HCT116 (cell line): ENCODE data around the gene OR11A1. TPM values are rescaled to one million over a fixed set of nuclear protein-coding genes. Genes with fewer than 3 reads are reported as not detected.

ENCODE experiments used
- ATAC-seq: fragments of 200-7000 bp; cut with Tn5 transposase; 2 replicates; pipeline ENCODE4 v1.9.1; 2020; ENCODE audit warnings: mild to moderate bottlenecking, moderate library complexity
- BruUV-seq: library from RNA; stranded (reverse); fragments of 400-500 nt; replicated peaks from 2 replicates; lab custom pipeline; 2021; lab: Mats Ljungman, UMichigan
- CTCF ChIA-PET: fragments of 300-600 bp; sonication (Branson Sonifier 250); formaldehyde crosslinking; loops from one replicate; lab custom pipeline; 2021; ENCODE audit warnings: antibody characterized with exemption; lab: Charles Lee
- POLR2A ChIA-PET: fragments of 300-600, 350-600 bp; sonication (Branson Sonifier 250); formaldehyde crosslinking; loops from one replicate; lab custom pipeline; 2021; ENCODE audit warnings: antibody characterized with exemption; lab: Charles Lee
- RAD21 ChIA-PET, 2 experiments: fragments of 300-600 bp; sonication (Branson Sonifier 250); formaldehyde crosslinking; loops; one replicate each; lab custom pipeline; 2023; ENCODE audit warnings: low total read pairs in 2 of 2; ENCODE audit not compliant: uncharacterized antibody in 2 of 2, unreplicated experiment in 2 of 2, low non-redundant PET in 1 of 2; lab: Charles Lee
- DNase-seq: peaks from one replicate; pipeline ENCODE4 v3.0.0-alpha.2; 2010; ENCODE audit warnings: low read depth, low spot score
- H2AFZ ChIP-seq: fragments of 200-600 bp; shearing (Covaris generic), sonication (generic); 2 replicates; pipeline ENCODE4 v1.6.1; 2017; ENCODE audit warnings: low read depth, mixed run types, mixed read lengths, antibody characterized with exemption, low read length; ENCODE audit not compliant: poor library complexity, severe bottlenecking
- H3K27ac ChIP-seq: 2 replicates; pipeline ENCODE4 v1.5.1; 2012; ENCODE audit warnings: low read depth, low read length
- H3K27me3 ChIP-seq: fragments of 200-600 bp; sonication (generic); 2 replicates; pipeline ENCODE4 v1.6.1; 2016; ENCODE audit warnings: mixed run types, low read length, mixed read lengths; ENCODE audit not compliant: insufficient read depth
- H3K36me3 ChIP-seq, 2 experiments: fragments of 200-500 bp in 1 of 2; fragments of 200-600 bp in 1 of 2; sonication (Bioruptor generic) in 1 of 2; sonication (generic) in 1 of 2; 2 replicates each; pipeline versions ENCODE4 v1.5.1 to v1.6.1; 2014 to 2016; ENCODE audit warnings: low read length in 2 of 2, inconsistent platforms in 1 of 2, mixed read lengths in 1 of 2, mixed run types in 1 of 2; ENCODE audit not compliant: insufficient read depth in 2 of 2, control insufficient read depth in 1 of 2
- H3K4me1 ChIP-seq, 2 experiments: fragments of 200-600 bp in 1 of 2; sonication (generic) in 1 of 2; 2 replicates each; pipeline versions ENCODE4 v1.5.1 to v1.6.1; 2012 to 2017; ENCODE audit warnings: low read length in 2 of 2, inconsistent platforms in 1 of 2, mild to moderate bottlenecking in 1 of 2, mixed read lengths in 1 of 2, mixed run types in 1 of 2, moderate library complexity in 1 of 2; ENCODE audit not compliant: insufficient read depth in 2 of 2, control insufficient read depth in 1 of 2
- H3K4me2 ChIP-seq: fragments of 200-600 bp; sonication (generic); 2 replicates; pipeline ENCODE4 v1.6.1; 2017; ENCODE audit warnings: mixed run types, low read length, mixed read lengths
- H3K4me3 ChIP-seq, 2 experiments: fragments of 200-600 bp in 1 of 2; sonication (generic) in 1 of 2; replicated peaks in 1 of 2; 2 replicates each; pipeline ENCODE4 v1.5.1; 2011 to 2016; ENCODE audit warnings: low read length in 2 of 2, control low read depth in 1 of 2, low read depth in 1 of 2, mild to moderate bottlenecking in 1 of 2, mixed read lengths in 1 of 2, mixed run types in 1 of 2
- H3K79me2 ChIP-seq: fragments of 200-600 bp; sonication (generic); 2 replicates; pipeline ENCODE4 v1.6.1; 2017; ENCODE audit warnings: mild to moderate bottlenecking, mixed run types, low read length, moderate library complexity, mixed read lengths; ENCODE audit not compliant: insufficient read depth
- H3K9ac ChIP-seq: fragments of 200-600 bp; sonication (generic); 2 replicates; pipeline ENCODE4 v1.6.1; 2016; ENCODE audit warnings: low read length, mixed read lengths
- H3K9me2 ChIP-seq: fragments of 200-600 bp; sonication (generic), shearing (Covaris generic); 2 replicates; pipeline ENCODE4 v1.6.1; 2017; ENCODE audit warnings: mixed run types, mild to moderate bottlenecking, moderate library complexity; ENCODE audit not compliant: insufficient read depth
- H3K9me3 ChIP-seq, 2 experiments: fragments of 200-500 bp in 1 of 2; fragments of 200-600 bp in 1 of 2; sonication (Bioruptor generic) in 1 of 2; sonication (generic) in 1 of 2; 2 replicates each; pipeline ENCODE4 v1.6.1; 2014 to 2017; ENCODE audit warnings: low read length in 2 of 2, mixed read lengths in 2 of 2, inconsistent platforms in 1 of 2, low read depth in 1 of 2, mild to moderate bottlenecking in 1 of 2, mixed run types in 1 of 2, moderate library complexity in 1 of 2; ENCODE audit not compliant: control insufficient read depth in 1 of 2, insufficient read depth in 1 of 2
- H4K20me1 ChIP-seq: fragments of 200-600 bp; sonication (generic), shearing (Covaris generic); 2 replicates; pipeline ENCODE4 v1.6.1; 2017; ENCODE audit warnings: mixed run types, mild to moderate bottlenecking, moderate library complexity; ENCODE audit not compliant: insufficient read depth
- CEBPB ChIP-seq: IDR thresholded peaks from 2 replicates; pipeline ENCODE4 v1.6.1; 2012; ENCODE audit warnings: low read depth
- EGR1 ChIP-seq: IDR thresholded peaks from 2 replicates; pipeline ENCODE4 v1.6.1; 2012; ENCODE audit warnings: low read depth
- ELF1 ChIP-seq: IDR thresholded peaks from 2 replicates; pipeline ENCODE4 v1.6.1; 2012; ENCODE audit warnings: low read depth, borderline replicate concordance
- EZH2 ChIP-seq: fragments of 200-600 bp; sonication (generic); IDR thresholded peaks from 2 replicates; pipeline ENCODE4 v1.6.1; 2017; ENCODE audit warnings: antibody characterized with exemption, mixed run types
- FOSL1 ChIP-seq: IDR thresholded peaks from 2 replicates; pipeline ENCODE4 v1.6.1; 2012; ENCODE audit warnings: low read depth
- POLR2AphosphoS5 ChIP-seq: IDR thresholded peaks from 2 replicates; pipeline ENCODE4 v1.6.1; 2011; ENCODE audit warnings: mild to moderate bottlenecking, low read depth, low read length, moderate library complexity
- RAD21 ChIP-seq: IDR thresholded peaks from 2 replicates; pipeline ENCODE4 v1.6.1; 2012; ENCODE audit warnings: low read depth, mild to moderate bottlenecking
- SRF ChIP-seq: IDR thresholded peaks from 2 replicates; pipeline ENCODE4 v1.6.1; 2012; ENCODE audit warnings: low read depth
- TCF7L2 ChIP-seq: IDR thresholded peaks from 2 replicates; pipeline ENCODE4 v1.7.0; 2011; ENCODE audit warnings: borderline replicate concordance, inconsistent platforms; ENCODE audit not compliant: insufficient read depth, insufficient read length; ENCODE audit errors: extremely low read depth
- YY1 ChIP-seq: IDR thresholded peaks from 2 replicates; pipeline ENCODE4 v1.6.1; 2011; ENCODE audit warnings: low read length, low read depth, moderate library complexity, mild to moderate bottlenecking; ENCODE audit not compliant: insufficient replicate concordance; ENCODE audit errors: extremely low read depth
- ZFX ChIP-seq: fragments of 450-650 bp; IDR thresholded peaks from 2 replicates; pipeline ENCODE4 v1.6.1; 2017
- ZNF274 ChIP-seq: fragments of 200-500 bp; sonication (Bioruptor generic); IDR thresholded peaks from 2 replicates; pipeline ENCODE4 v1.6.1; 2014; ENCODE audit warnings: mild to moderate bottlenecking, low read depth, low read length, inconsistent platforms
- intact Hi-C: fragments of 100-400 bp; cut with micrococcal nuclease; formaldehyde crosslinking; loops from 2 replicates; pipeline ENCODE4 v1.10.0; 2022
- total RNA-seq: library from RNA; stranded (reverse); gene quantifications from one replicate; pipeline ENCODE4 v1.2.1, GENCODE V29; 2021; ENCODE audit not compliant: unreplicated experiment
- TF ChIP-seq, protein P1 (sequence below): IDR thresholded peaks from 2 replicates; pipeline ENCODE4 v1.6.1; 2012
- TF ChIP-seq, protein P2 (sequence below), 3 experiments: fragments of 200-600 bp in 1 of 3; sonication (generic) in 1 of 3; IDR thresholded peaks in 2 of 3; conservative IDR thresholded peaks in 1 of 3; 2 replicates each; pipeline ENCODE4 v1.5.1; 2012 to 2017; ENCODE audit warnings: low read depth in 2 of 3, low read length in 2 of 3, antibody characterized with exemption in 1 of 3, borderline replicate concordance in 1 of 3, control low read depth in 1 of 3, mild to moderate bottlenecking in 1 of 3, mixed read lengths in 1 of 3, mixed run types in 1 of 3, moderate library complexity in 1 of 3; ENCODE audit not compliant: insufficient read depth in 1 of 3
- TF ChIP-seq, protein P3 (sequence below): IDR thresholded peaks from 2 replicates; pipeline ENCODE4 v1.6.1; 2012; ENCODE audit warnings: low read depth

OR11A1 gene
- total RNA-seq, 1 experiment from 2014 or later = not detected

DNA sequence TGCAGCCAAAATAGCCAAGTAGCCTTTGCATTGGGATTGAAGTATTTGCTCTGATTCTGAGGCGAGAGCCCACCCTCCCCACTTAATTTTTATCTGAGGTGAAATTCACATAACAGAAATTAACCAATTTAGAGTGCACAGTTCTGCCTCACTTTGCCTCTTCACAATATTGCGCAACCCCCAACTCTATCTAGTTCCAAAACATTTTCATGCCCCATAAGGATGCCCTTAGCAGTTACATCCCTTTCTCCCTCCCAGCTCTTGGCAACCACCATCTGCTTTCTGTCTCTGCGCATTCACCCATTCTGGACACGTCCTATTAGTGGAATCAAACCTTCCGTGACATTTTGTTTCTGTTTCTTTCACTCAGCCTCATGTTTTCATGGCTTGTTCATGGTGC, 21.9 kb upstream of the OR11A1 start:
- Histone ChIP-seq H3K36me3 (no peaks in the 10 kb centered on the region), H3K79me2 (no peaks in the 10 kb centered on the region), H4K20me1 (no peaks in the 10 kb centered on the region)
- CTCF ChIA-PET = no interaction called here
- TF ChIP-seq EGR1 (no peak), ZNF274 (no peak), YY1 (no peak), POLR2AphosphoS5 (no peak), ELF1 (no peak)
- TF ChIP-seq, protein P1, sequence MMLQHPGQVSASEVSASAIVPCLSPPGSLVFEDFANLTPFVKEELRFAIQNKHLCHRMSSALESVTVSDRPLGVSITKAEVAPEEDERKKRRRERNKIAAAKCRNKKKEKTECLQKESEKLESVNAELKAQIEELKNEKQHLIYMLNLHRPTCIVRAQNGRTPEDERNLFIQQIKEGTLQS = no peak
- TF ChIP-seq, all 23 proteins: peak for 0
- H3K4me1 ChIP-seq = no peaks in the 10 kb centered on the region
- ChIA-PET RAD21 (no interaction called here), POLR2A (no interaction called here)
- H2AFZ ChIP-seq = no peak overlapping the region
- H3K27ac ChIP-seq = no peak overlapping the region
- intact Hi-C loops = no loop called here
- no peak for DNase-seq
- H3K4me3 ChIP-seq = no peak overlapping the region
- H3K27me3 ChIP-seq = no peaks in the 10 kb centered on the region
- no peaks in the 10 kb centered on the region for H3K9me3 ChIP-seq
- H3K4me2 ChIP-seq = no peak overlapping the region
- no peak overlapping the region for H3K9ac ChIP-seq
- BruUV-seq = no TSS peak
- no peaks in the 10 kb centered on the region for H3K9me2 ChIP-seq
- no peak for ATAC-seq

DNA sequence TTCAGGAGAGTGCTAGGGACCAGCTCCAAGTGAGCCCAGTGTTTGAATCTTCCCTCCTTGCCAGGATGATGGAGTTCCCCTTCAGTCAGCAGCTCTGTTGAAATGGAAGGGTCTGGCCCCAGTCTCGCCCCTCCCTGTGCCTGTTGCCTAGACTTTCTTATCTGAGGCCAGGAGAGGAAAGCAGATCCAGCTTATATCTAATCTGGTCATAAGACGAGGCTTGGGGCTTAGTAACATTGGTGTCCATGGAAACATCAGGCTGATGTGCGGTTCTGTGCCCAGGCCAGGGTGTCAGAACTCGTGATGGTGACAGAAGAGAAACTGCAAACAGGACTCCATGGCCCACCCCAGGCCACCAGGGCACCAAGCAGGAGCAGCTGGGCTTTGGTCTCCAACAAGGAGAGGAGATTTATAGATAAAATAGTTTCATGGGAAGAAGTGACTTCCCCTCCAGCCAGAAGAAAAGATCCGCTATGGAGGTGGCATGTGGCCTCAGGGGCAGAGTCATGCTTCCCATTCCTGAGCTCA, 21.1 kb upstream of the OR11A1 start:
- intact Hi-C loops = no loop called here
- no peaks in the 10 kb centered on the region for H3K79me2 ChIP-seq
- ChIA-PET CTCF (no interaction called here), POLR2A (no interaction called here), RAD21 (no interaction called here)
- H3K4me1 ChIP-seq = no peaks in the 10 kb centered on the region
- no peak overlapping the region for H2AFZ ChIP-seq
- H3K27me3 ChIP-seq = no peaks in the 10 kb centered on the region
- H3K9ac ChIP-seq = no peak overlapping the region
- H3K9me2 ChIP-seq = no peaks in the 10 kb centered on the region
- ATAC-seq (no peak), DNase-seq (no peak)
- H4K20me1 ChIP-seq = no peaks in the 10 kb centered on the region
- no TSS peak for BruUV-seq
- no peak overlapping the region for H3K4me2 ChIP-seq
- no peak overlapping the region for H3K27ac ChIP-seq
- H3K4me3 ChIP-seq = no peak overlapping the region
- no peaks in the 10 kb centered on the region for H3K9me3 ChIP-seq
- H3K36me3 ChIP-seq = no peaks in the 10 kb centered on the region
- TF ChIP-seq EGR1 = no peak
- no peak for TF ChIP-seq RAD21
- TF ChIP-seq SRF = no peak
- no peak for TF ChIP-seq TCF7L2
- TF ChIP-seq, protein P1 = no peak
- TF ChIP-seq YY1 = no peak
- no peak for TF ChIP-seq POLR2AphosphoS5
- TF ChIP-seq, protein P2, sequence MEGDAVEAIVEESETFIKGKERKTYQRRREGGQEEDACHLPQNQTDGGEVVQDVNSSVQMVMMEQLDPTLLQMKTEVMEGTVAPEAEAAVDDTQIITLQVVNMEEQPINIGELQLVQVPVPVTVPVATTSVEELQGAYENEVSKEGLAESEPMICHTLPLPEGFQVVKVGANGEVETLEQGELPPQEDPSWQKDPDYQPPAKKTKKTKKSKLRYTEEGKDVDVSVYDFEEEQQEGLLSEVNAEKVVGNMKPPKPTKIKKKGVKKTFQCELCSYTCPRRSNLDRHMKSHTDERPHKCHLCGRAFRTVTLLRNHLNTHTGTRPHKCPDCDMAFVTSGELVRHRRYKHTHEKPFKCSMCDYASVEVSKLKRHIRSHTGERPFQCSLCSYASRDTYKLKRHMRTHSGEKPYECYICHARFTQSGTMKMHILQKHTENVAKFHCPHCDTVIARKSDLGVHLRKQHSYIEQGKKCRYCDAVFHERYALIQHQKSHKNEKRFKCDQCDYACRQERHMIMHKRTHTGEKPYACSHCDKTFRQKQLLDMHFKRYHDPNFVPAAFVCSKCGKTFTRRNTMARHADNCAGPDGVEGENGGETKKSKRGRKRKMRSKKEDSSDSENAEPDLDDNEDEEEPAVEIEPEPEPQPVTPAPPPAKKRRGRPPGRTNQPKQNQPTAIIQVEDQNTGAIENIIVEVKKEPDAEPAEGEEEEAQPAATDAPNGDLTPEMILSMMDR (IDR thresholded peaks at IDR 0.05 in 2 of 3, conservative IDR thresholded peaks at IDR 0.05 in 1 of 3; ENCODE audit: borderline replicate concordance in 1 of 3, insufficient read depth in 1 of 3, low read depth in 2 of 3, low read length in 2 of 3) = no peak
- TF ChIP-seq ZFX = no peak
- TF ChIP-seq EZH2 = no peak
- TF ChIP-seq, protein P3, sequence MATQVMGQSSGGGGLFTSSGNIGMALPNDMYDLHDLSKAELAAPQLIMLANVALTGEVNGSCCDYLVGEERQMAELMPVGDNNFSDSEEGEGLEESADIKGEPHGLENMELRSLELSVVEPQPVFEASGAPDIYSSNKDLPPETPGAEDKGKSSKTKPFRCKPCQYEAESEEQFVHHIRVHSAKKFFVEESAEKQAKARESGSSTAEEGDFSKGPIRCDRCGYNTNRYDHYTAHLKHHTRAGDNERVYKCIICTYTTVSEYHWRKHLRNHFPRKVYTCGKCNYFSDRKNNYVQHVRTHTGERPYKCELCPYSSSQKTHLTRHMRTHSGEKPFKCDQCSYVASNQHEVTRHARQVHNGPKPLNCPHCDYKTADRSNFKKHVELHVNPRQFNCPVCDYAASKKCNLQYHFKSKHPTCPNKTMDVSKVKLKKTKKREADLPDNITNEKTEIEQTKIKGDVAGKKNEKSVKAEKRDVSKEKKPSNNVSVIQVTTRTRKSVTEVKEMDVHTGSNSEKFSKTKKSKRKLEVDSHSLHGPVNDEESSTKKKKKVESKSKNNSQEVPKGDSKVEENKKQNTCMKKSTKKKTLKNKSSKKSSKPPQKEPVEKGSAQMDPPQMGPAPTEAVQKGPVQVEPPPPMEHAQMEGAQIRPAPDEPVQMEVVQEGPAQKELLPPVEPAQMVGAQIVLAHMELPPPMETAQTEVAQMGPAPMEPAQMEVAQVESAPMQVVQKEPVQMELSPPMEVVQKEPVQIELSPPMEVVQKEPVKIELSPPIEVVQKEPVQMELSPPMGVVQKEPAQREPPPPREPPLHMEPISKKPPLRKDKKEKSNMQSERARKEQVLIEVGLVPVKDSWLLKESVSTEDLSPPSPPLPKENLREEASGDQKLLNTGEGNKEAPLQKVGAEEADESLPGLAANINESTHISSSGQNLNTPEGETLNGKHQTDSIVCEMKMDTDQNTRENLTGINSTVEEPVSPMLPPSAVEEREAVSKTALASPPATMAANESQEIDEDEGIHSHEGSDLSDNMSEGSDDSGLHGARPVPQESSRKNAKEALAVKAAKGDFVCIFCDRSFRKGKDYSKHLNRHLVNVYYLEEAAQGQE = no peak
- TF ChIP-seq FOSL1 = no peak
- no peak for TF ChIP-seq CEBPB
